Measurements from ENCODE around the gene PQBP1.

GRCh38 chrX:48919947-48920717 lies 22.4 kb downstream of the PQBP1 start:
- no peak for TF ChIP-seq CTCF (IDR thresholded peaks at IDR 0.05)
- TF ChIP-seq POLR2A (IDR thresholded peaks at IDR 0.05) = no peak

Measured in thyroid gland (tissue), 4 donors.